Gastrocnemius medialis (tissue), 4 donors: Measurements from ENCODE around the gene EPN3.

Experiments used
- CTCF ChIP-seq, 5 experiments: fragments of 450-650 bp in 3 of 5; fragments of 200-600 bp in 2 of 5; sonication (generic) in 2 of 5; IDR thresholded peaks in 4 of 5; conservative IDR thresholded peaks in 1 of 5; 1 replicate in 4 of 5; 2 replicates in 1 of 5; pipeline ENCODE4 v1.5.1; 2016 to 2019; ENCODE audit warnings: antibody characterized with exemption in 5 of 5, mild to moderate bottlenecking in 3 of 5, moderate library complexity in 3 of 5
- POLR2A ChIP-seq, 2 donors: fragments of 450-650 bp; IDR thresholded peaks; one replicate each; pipeline ENCODE4 v1.6.1; 2017; ENCODE audit warnings: antibody characterized with exemption in 2 of 2, mild to moderate bottlenecking in 2 of 2, moderate library complexity in 2 of 2

- no peak for TF ChIP-seq CTCF (IDR thresholded peaks at IDR 0.05 in 4 of 5, conservative IDR thresholded peaks at IDR 0.05 in 1 of 5)
- TF ChIP-seq POLR2A (IDR thresholded peaks at IDR 0.05), result no peak
Observed at GRCh38 chr17:50522766-50523165, 9.8 kb upstream of the EPN3 start.
